HG02973 (cell line): ENCODE results near the gene LBHD2.

ENCODE experiments used
- ATAC-seq: cut with Tn5 transposase; IDR thresholded peaks from one replicate; pipeline ENCODE4 v1.9.1; 2021; ENCODE audit warnings: moderate library complexity; ENCODE audit not compliant: unreplicated experiment

LBHD2 gene

GRCh38 chr14:103068351-103069073, 15.5 kb upstream of the LBHD2 start:
- no peak for ATAC-seq

GRCh38 chr14:103070263-103070885, 13.6 kb upstream of the LBHD2 start:
- ATAC-seq: no peak

DNA sequence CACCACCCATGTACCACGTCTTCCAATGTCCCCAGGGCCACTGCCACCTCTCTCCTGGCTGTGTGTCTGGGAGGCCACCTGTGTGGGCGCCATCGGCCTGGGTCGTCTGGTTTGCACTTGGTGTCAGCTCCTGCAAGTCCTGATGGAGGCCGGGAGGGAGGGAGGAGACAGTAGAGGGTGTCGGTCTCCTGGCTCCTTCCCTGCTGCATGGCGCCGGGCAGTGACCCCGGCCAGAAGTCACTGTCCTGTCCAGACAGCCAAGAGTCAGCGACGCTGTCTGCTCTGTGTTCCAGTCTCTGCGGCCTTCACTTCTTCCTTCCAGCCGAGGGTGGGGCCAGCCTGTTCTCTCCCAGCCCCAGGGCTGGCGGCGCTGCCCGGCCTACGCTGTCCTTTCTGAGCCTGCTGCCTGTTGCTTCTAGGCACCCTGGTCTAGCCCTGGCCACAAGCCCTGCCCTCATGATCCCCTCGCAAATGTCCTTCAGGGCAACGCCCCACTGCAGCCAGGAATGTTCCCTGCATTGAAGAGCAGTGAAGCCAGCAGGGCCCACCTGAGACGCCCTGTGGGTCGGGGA, 13.0 kb upstream of the LBHD2 start:
- no peak for ATAC-seq

- ATAC-seq: no peak
Observed at GRCh38 chr14:103071544-103072251, 12.3 kb upstream of the LBHD2 start.

GRCh38 chr14:103072595-103073366, 11.2 kb upstream of the LBHD2 start:
- no peak for ATAC-seq

GRCh38 chr14:103073367-103073875, 10.6 kb upstream of the LBHD2 start:
- ATAC-seq: no peak

DNA sequence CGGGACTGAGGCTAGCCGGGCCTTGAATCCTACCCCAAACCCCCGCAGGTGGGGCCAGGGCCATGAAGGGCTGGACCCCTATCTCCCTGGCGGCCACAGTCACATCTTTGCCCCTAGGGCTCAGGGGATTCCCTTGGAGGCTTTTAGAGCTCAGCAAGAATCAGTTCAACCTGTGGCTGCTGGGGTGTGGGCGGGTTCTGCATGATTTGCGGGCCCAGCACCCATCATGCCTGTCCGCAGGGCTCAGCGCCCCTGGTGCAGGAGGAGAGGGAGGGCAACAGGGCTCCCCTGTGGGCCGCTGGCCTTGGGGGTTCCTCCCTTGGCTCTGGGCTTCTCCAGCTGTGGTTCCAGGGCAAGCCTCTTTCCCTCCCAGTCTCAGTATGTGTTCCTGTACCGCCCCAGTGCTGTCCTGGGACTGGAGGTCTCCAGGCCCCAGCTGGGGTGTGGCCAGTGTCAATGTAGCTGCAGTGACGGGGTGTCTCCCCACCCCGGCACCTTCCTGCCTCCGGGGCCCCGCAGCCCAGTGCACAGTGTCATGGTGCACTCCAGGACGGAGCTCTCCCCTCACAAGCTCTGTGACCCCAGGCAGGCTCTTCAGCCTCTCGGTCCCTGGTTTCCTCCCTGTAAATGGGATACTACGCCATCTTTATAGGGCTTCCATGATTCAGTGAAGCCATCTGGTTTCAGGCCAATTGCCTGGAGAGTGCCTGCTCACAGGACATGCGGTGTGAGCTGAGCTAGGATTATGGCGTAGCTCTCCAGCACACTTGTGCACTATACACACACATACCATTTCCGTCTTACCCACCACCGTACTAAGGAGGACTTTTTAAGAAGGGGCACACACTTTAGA, 9.9 kb upstream of the LBHD2 start:
- no peak for ATAC-seq

- ATAC-seq: no peak
Observed at GRCh38 chr14:103074729-103075367, 9.2 kb upstream of the LBHD2 start.

GRCh38 chr14:103078420-103078749, 5.6 kb upstream of the LBHD2 start:
- ATAC-seq: peak; percentile 53

DNA sequence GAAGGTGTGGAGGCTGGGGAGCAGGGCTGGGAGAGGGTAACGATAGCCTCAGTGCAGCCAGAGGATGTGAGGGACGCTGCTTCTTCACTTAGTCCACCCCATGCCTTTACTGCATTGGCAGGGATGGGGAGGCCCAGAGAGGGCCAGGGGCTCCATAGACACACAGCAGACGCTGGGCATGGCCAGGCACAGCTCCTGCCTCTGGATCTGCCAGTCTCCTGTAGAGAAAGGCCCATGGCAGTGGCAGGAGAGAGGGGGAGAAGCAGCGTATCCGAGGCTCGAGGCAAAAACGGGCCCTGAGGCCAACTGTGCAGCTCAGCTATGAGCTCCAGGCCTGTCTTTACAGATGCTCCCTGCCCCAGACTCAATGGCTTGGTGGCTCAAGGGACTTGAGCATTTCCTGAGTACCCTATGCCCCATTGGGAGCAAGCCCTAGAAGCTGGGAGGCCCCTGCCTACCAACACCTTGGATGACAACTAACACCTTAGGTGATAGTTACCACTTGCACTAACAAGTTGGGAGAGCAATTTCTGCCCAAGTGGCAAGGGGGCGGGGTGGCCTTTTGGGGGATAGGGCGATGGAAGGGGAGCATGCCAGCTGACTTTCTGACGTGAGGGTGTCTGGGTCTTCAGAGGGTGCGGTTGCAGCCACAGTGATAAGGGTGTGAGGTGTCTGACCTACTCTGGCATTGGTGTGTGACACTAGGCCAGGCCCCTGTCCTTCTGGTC, 5.0 kb upstream of the LBHD2 start:
- no peak for ATAC-seq

DNA sequence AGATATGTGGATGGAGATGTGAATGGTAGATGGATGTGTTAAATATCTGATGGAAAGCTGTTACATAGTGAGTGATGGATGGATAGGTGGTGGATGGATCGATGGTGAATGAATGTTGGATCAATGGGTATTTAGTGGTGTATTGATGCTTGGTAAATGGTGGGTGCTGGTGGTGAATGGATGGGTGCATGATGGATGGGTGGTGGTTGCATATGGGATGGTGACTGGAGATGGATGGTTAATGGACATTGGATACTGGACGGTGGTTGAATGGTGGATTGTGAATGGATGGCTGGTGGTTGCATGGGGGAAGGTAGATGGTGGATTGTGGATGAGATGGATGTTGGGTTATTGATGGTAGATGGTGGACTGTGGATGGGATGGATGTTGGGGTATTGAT, 2.1 kb upstream of the LBHD2 start:
- ATAC-seq: no peak

DNA sequence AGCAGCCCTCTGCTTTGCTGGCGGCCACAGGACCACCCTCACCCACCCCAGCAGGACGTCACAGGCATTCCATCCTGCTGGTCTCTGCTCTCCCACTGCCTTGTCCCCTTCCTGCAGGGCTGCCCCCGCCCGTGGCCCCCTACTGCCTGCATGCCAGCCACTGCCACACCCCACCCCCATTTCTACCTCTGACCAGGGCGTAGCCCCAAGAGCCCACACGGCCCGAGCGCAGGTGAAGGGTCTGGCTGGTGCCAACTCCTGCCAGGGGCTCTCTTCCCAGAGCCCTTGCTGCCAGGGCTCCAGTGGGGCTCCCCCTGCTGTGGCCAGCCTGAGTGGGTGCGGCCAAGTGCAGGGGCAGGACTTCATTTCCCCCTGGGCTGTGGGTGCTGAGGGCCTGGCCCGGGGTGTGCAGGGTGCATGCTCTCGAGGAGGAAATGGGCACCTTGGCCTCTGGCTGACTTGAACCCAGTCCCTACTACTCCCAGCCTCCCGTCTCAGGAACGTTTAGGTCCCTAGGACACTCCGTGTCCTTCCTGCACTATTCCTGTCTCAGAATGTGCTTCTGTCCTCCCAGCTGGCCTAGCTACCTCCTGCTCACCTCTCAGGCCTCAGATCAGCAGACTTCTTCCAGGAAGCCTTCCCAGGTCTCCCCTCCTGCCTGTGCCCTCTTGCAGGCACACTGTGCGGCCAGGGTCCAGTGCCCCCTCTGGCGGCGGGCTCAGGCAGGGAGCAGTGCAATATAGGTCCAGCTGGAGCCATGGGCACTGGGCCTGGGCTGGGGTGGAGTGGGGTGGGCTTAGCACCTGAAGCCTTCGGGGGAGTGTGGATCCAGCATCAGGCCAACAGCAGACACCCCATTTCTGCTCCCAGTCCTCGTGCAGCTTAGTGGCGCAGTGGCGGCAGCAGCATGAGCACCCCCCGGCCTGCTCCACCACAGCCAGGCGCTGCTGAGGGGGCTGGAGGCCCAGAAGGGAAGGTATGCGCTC, 1.4 kb downstream of the LBHD2 start:
- no peak for ATAC-seq

DNA sequence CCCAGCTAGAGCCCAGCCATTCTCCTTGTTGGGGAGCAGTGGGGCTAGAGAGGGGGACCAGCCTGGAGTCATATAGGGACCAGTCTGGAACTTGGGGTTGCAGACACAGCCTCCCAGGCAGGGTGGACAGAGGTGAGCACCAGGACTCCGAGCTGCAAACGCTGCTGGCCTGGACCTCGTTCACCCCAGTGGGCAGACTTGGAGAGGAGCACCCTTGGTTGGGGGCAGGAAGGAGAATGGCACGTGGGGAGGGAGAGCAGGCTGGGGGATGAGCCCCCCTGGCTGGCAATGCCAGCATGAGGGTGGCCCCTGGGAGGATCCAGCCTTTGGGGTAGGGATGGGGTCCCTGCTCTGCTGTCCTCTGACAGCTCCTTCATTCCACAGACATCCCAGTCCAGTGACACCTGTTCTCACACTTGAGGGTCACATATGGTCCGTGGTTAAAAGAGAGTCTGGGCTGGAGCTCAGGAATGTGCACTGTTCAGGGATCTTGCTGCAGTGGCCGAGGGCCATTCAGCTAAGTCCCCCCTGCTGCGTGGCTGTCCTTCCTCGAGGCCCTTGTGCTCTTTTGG, 2.8 kb downstream of the LBHD2 start:
- no peak for ATAC-seq

DNA sequence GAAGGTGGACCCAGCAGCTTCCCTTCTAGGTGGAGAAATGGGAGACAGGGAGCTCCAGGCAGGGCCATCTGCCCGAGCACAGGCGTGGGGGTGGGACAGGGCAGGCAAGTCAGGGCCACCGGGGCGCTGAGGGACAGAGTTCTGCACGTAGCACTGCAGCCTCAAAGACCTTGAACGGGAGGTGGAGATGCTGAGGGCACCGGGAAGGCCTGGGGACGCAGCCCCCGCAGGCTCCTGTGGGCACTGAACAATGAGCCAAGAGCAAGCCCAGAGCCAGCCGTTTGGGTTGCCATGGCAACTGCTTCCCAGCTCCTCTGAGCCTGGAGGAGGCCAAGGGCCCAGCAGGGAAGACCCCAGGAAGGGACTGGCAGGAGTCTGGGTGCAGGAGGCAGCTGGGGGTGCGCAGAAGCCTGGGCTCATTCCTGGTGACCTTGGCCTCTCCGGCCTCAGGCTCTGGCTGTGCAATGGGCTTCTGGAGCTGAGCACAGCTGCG, 3.4 kb downstream of the LBHD2 start:
- ATAC-seq: no peak

GRCh38 chr14:103088921-103089320, 4.9 kb downstream of the LBHD2 start:
- no peak for ATAC-seq

- ATAC-seq: no peak
Observed at GRCh38 chr14:103089386-103090335, 5.7 kb downstream of the LBHD2 start.
